ENCODE measurements around the gene CNKSR1. TPM values are rescaled to one million over a fixed set of nuclear protein-coding genes. Genes with fewer than 3 reads are reported as not detected.

The CNKSR1 gene
- total and polyA plus RNA-seq, 2 of the 8 experiments (the other 6 are each of a cell fraction or from before 2014, with no cell fraction given), result 13.9 to 14.5 TPM

DNA sequence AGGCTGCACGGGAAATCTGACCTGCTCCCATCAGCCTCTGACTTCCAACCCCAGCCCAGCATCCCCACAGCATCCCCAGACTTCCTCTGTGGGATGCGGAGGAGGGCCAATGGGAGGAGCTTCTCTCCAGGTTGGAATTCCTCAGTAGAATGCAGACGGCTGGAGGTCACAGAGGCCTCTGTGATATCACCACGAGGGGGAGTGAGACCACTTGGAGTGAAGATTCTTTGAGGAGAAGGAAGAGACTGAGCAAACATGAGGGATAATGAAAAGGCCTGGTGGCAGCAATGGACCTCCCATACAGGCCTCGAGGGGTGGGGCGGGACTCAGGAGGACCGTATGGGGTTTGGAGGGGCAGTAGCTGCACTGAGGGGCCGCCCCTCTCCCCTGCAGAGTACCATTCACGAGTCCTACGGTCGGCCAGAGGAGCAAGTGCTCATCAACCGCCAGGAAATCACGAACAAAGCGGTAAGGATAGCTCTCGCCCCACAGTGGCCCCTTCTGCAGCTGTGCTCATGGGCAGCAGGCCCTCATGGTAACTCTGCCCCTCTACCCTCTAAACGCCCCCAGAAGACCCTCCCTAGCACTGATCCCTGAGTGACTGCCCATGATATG is 13.2 kb downstream of the CNKSR1 start, which contains the start of gene CATSPER4 (continued):
- TF ChIP-seq SIN3A (conservative IDR thresholded peaks at IDR 0.05 in 1 of 2, IDR thresholded peaks at IDR 0.05 in 1 of 2; ENCODE audit: low read depth in 1 of 2, low read length in 2 of 2) (no peak), RAD21 (IDR thresholded peaks at IDR 0.05 in 1 of 2, conservative IDR thresholded peaks at IDR 0.05 in 1 of 2; ENCODE audit: low read depth in 2 of 2, low read length in 2 of 2) (peak; percentile 68 to 74), NRF1 (IDR thresholded peaks at IDR 0.05; ENCODE audit: low read depth, low read length) (no peak), HDAC2 (IDR thresholded peaks at IDR 0.05; ENCODE audit: borderline replicate concordance in 1 of 2, low read depth in 2 of 2, low read length in 2 of 2) (peak; percentile 34 to 56; a peak in 1 of 4 replicates), BACH1 (IDR thresholded peaks at IDR 0.05; ENCODE audit: low read length) (peak; percentile 24; the same call in 1 of the 2 replicates), KDM1A (IDR thresholded peaks at IDR 0.05; ENCODE audit: borderline replicate concordance, low read length) (peak; percentile 46; the same call in 1 of the 2 replicates), POLR2A (IDR thresholded peaks at IDR 0.05; ENCODE audit: control extremely low read depth in 1 of 2, low read depth in 2 of 2, low read length in 2 of 2) (0 out of 3 replicates have a peak, but pooled peaks of 1 of the 2 experiments have one; percentile 16), CEBPB (IDR thresholded peaks at IDR 0.05; ENCODE audit: low read depth, low read length) (no peak)
- TF ChIP-seq, protein P1, sequence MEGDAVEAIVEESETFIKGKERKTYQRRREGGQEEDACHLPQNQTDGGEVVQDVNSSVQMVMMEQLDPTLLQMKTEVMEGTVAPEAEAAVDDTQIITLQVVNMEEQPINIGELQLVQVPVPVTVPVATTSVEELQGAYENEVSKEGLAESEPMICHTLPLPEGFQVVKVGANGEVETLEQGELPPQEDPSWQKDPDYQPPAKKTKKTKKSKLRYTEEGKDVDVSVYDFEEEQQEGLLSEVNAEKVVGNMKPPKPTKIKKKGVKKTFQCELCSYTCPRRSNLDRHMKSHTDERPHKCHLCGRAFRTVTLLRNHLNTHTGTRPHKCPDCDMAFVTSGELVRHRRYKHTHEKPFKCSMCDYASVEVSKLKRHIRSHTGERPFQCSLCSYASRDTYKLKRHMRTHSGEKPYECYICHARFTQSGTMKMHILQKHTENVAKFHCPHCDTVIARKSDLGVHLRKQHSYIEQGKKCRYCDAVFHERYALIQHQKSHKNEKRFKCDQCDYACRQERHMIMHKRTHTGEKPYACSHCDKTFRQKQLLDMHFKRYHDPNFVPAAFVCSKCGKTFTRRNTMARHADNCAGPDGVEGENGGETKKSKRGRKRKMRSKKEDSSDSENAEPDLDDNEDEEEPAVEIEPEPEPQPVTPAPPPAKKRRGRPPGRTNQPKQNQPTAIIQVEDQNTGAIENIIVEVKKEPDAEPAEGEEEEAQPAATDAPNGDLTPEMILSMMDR (IDR thresholded peaks at IDR 0.05; ENCODE audit: control extremely low read depth in 1 of 3, insufficient read depth in 1 of 3, low read depth in 1 of 3, low read length in 3 of 3), result peak; percentile 46 to 73 (median 64)
- TF ChIP-seq, protein P2, sequence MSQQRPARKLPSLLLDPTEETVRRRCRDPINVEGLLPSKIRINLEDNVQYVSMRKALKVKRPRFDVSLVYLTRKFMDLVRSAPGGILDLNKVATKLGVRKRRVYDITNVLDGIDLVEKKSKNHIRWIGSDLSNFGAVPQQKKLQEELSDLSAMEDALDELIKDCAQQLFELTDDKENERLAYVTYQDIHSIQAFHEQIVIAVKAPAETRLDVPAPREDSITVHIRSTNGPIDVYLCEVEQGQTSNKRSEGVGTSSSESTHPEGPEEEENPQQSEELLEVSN (IDR thresholded peaks at IDR 0.05), result no peak
